Astrocyte (in vitro differentiated cells and primary cell): ENCODE measurements around the gene CCDC91.

Experiments
- CTCF ChIP-seq: IDR thresholded peaks from 2 replicates; pipeline ENCODE4 v1.5.1; 2011; ENCODE audit warnings: low read depth, mild to moderate bottlenecking, inconsistent platforms, low read length, moderate library complexity; ENCODE audit not compliant: insufficient read depth
- EZH2 ChIP-seq: IDR thresholded peaks from 2 replicates; pipeline ENCODE4 v1.6.1; 2012; ENCODE audit warnings: mild to moderate bottlenecking, low read length, inconsistent platforms; ENCODE audit not compliant: insufficient read depth

- TF ChIP-seq CTCF = no peak
- TF ChIP-seq EZH2 = no peak
Observed at GRCh38 chr12:28507033-28507432, 316.8 kb downstream of the CCDC91 start.
